ENCODE results near the gene LMCD1. TPM values are rescaled to one million over a fixed set of nuclear protein-coding genes. Genes with fewer than 3 reads are reported as not detected.

Gene LMCD1
- total and polyA plus RNA-seq, 2 of the 8 experiments (the other 6 are each of a cell fraction or from before 2014, with no cell fraction given) = 12.3 to 26.5 TPM

- no peaks in the 10 kb centered on the region for H3K9me3 ChIP-seq (ENCODE audit: insufficient read depth in 2 of 2, low read depth in 1 of 2, low read length in 1 of 2)
- no peak overlapping the region for H3K4ac ChIP-seq (replicated peaks; ENCODE audit: insufficient read length, low read depth, low read length)
- no peak overlapping the region for H4K91ac ChIP-seq (replicated peaks; ENCODE audit: insufficient read length, low read length)
- H3K56ac ChIP-seq (replicated peaks; ENCODE audit: insufficient read length, low read depth, low read length) = no peak overlapping the region
- H3K79me2 ChIP-seq (ENCODE audit: control insufficient read depth in 1 of 2, insufficient read depth in 2 of 2, low read length in 2 of 2) = no peaks in the 10 kb centered on the region
- H2BK20ac ChIP-seq (ENCODE audit: low read length) = no peak overlapping the region
- no peaks in the 10 kb centered on the region for H4K20me1 ChIP-seq (replicated peaks in 1 of 2; ENCODE audit: control insufficient read depth in 1 of 2, insufficient read depth in 2 of 2, low read length in 2 of 2)
- no peak overlapping the region for H4K8ac ChIP-seq (ENCODE audit: extremely low read depth, insufficient read depth, low read length)
- no peak overlapping the region for H2BK12ac ChIP-seq (ENCODE audit: low read depth, low read length)
- H2BK120ac ChIP-seq (replicated peaks; ENCODE audit: low read depth, low read length) = no peak overlapping the region
- no peak overlapping the region for H3K14ac ChIP-seq (ENCODE audit: insufficient read length)
- CTCF ChIA-PET (ENCODE audit: partially characterized antibody) = interaction anchor here (0.8 to 1.5 kb wide), 5 partner anchors 9 to 830 kb away, joined by 3 to 4 read pairs (median 3); no protein-coding TSS in a partner anchor
- no peak overlapping the region for H2BK5ac ChIP-seq (ENCODE audit: low read depth, low read length)
- no peak overlapping the region for H3K18ac ChIP-seq (ENCODE audit: extremely low read depth, low read length)
- no peaks in the 10 kb centered on the region; the same call in 1 of the 2 replicates for H3K23me2 ChIP-seq (ENCODE audit: low read depth, low read length)
- H2AFZ ChIP-seq (ENCODE audit: low read length) = no peak overlapping the region
- H3K4me1 ChIP-seq (replicated peaks in 1 of 4; ENCODE audit: control insufficient read depth in 3 of 4, insufficient read depth in 4 of 4, low read length in 3 of 4) = no peaks in the 10 kb centered on the region
- H3K36me3 ChIP-seq (ENCODE audit: control insufficient read depth in 2 of 4, insufficient read depth in 4 of 4, low read length in 3 of 4) = peaks cover 0 to 4% (median 0%) of the 10 kb centered on the region in 4 experiments; a peak in 1 of 8 replicates
- no peak overlapping the region for H3K4me3 ChIP-seq (ENCODE audit: extremely low read depth in 1 of 4, insufficient read depth in 2 of 4, low read depth in 3 of 4, low read length in 4 of 4)
- FAIRE-seq = no peak
- no peak overlapping the region for H3K4me2 ChIP-seq (ENCODE audit: insufficient read depth in 1 of 2, low read depth in 2 of 2, low read length in 2 of 2)
- H3K9ac ChIP-seq (replicated peaks in 1 of 4; ENCODE audit: extremely low read depth in 1 of 4, low read depth in 3 of 4, low read length in 3 of 4) = no peak overlapping the region
- H2BK15ac ChIP-seq (ENCODE audit: low read length) = no peak overlapping the region
- WGBS, 2 experiments (ENCODE audit: extremely low coverage in 1 of 2, insufficient coverage in 1 of 2, insufficient read length in 1 of 2, insufficient replicate concordance in 2 of 2, low coverage in 1 of 2, low lambda C conversion rate in 2 of 2, missing lambda C conversion rate in 1 of 2) = 100% methylated on average over 1 of the region's 1 CpG; no CpG with 5 or more reads in 1 of the 2 experiments
- H2AK5ac ChIP-seq (ENCODE audit: low read depth, low read length) = no peak overlapping the region
- no peaks in the 10 kb centered on the region for H3K79me1 ChIP-seq (ENCODE audit: low read depth, low read length)
- no peak overlapping the region for H3K23ac ChIP-seq (ENCODE audit: insufficient read length)
- POLR2A ChIA-PET (ENCODE audit: partially characterized antibody) = no interaction called here
- no peaks in the 10 kb centered on the region for H3K27me3 ChIP-seq (replicated peaks in 1 of 4; ENCODE audit: control insufficient read depth in 3 of 4, extremely low read depth in 1 of 4, insufficient read depth in 3 of 4, low read length in 3 of 4)
- no peak overlapping the region for H3K27ac ChIP-seq (ENCODE audit: low read depth, low read length)
- DNase-seq (ENCODE audit: low read depth in 1 of 2, low spot score in 2 of 2) = no peak
- H4K5ac ChIP-seq (ENCODE audit: insufficient read length, low read depth, low read length) = no peak overlapping the region
- no peak for TF ChIP-seq SIN3A (conservative IDR thresholded peaks at IDR 0.05 in 1 of 2, IDR thresholded peaks at IDR 0.05 in 1 of 2; ENCODE audit: low read depth in 1 of 2, low read length in 2 of 2)
- TF ChIP-seq FOSL1 (IDR thresholded peaks at IDR 0.05; ENCODE audit: insufficient read depth, low read depth, low read length) = no peak
- TF ChIP-seq ASH2L (IDR thresholded peaks at IDR 0.05; ENCODE audit: low read length) = no peak
- no peak for TF ChIP-seq BRCA1 (IDR thresholded peaks at IDR 0.05; ENCODE audit: low read depth, low read length)
- TF ChIP-seq SRF (IDR thresholded peaks at IDR 0.05; ENCODE audit: low read depth, low read length) = no peak
- TF ChIP-seq, protein P1, sequence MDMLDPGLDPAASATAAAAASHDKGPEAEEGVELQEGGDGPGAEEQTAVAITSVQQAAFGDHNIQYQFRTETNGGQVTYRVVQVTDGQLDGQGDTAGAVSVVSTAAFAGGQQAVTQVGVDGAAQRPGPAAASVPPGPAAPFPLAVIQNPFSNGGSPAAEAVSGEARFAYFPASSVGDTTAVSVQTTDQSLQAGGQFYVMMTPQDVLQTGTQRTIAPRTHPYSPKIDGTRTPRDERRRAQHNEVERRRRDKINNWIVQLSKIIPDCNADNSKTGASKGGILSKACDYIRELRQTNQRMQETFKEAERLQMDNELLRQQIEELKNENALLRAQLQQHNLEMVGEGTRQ (IDR thresholded peaks at IDR 0.05; ENCODE audit: low read length) = no peak
- TF ChIP-seq GTF2F1 (IDR thresholded peaks at IDR 0.05; ENCODE audit: borderline replicate concordance, low read depth, low read length) = no peak
Observed at GRCh38 chr3:8512234-8512633, 10.6 kb downstream of the LMCD1 start.

All from H1 (cell line).